Spleen (tissue), 7 donors: ENCODE results near the gene ADH6.

Source experiments
- CTCF ChIP-seq, 11 experiments: fragments of 200-600 bp in 7 of 11; fragments of 450-650 bp in 4 of 11; sonication (generic) in 4 of 11; IDR thresholded peaks in 8 of 11; conservative IDR thresholded peaks in 3 of 11; 1 replicate in 7 of 11; 2 replicates in 4 of 11; pipeline versions ENCODE4 v1.4.0 to v1.8.0; 2016 to 2021; ENCODE audit warnings: antibody characterized with exemption in 11 of 11, inconsistent platforms in 4 of 11, mild to moderate bottlenecking in 1 of 11
- POLR2A ChIP-seq, 3 donors: fragments of 450-650 bp; IDR thresholded peaks; one replicate each; pipeline ENCODE4 v1.5.1; 2017; ENCODE audit warnings: antibody characterized with exemption in 3 of 3, mild to moderate bottlenecking in 1 of 3
- donor health status: DM: no; HTN: no; CAD: no; lungs with moderate emphysema.
- donor health status: DM: no; HTN: no; CAD: no.
- donor health status: DM: no; HTN: no; CAD: no.

GRCh38 chr4:99234331-99235010 lies 15.4 kb upstream of the ADH6 start:
- TF ChIP-seq CTCF (IDR thresholded peaks at IDR 0.05 in 8 of 11, conservative IDR thresholded peaks at IDR 0.05 in 3 of 11), result no peak
- TF ChIP-seq POLR2A (IDR thresholded peaks at IDR 0.05), result no peak
